LNCAP (cell line): ENCODE results near the gene LRIF1.

Source experiments
- CTCF ChIP-seq: fragments of 450-650 bp; IDR thresholded peaks from 2 replicates; pipeline ENCODE4 v1.5.1; 2017; ENCODE audit warnings: mild to moderate bottlenecking

The LRIF1 gene

GRCh38 chr1:110963691-110964454 lies at the start of gene LRIF1:
TSS of gene LRIF1 (minus strand) at chr1:110963922. CDS start at chr1:110963688, 234 bp downstream.
- no peak for TF ChIP-seq CTCF

- no peak for TF ChIP-seq CTCF
These were observed 44.3 kb upstream of the LRIF1 start for GRCh38 chr1:111008031-111008430.

GRCh38 chr1:111006556-111006955 lies 42.8 kb upstream of the LRIF1 start:
- TF ChIP-seq CTCF: no peak

- TF ChIP-seq CTCF: peak; percentile 61
These were observed 28.6 kb upstream of the LRIF1 start for GRCh38 chr1:110992329-110992728.

GRCh38 chr1:110991295-110991694 lies 27.6 kb upstream of the LRIF1 start:
- peak; percentile 25; the same call in 1 of the 2 replicates for TF ChIP-seq CTCF

GRCh38 chr1:110990541-110990940 lies 26.8 kb upstream of the LRIF1 start:
- TF ChIP-seq CTCF: no peak

- TF ChIP-seq CTCF: no peak
These were observed 22.7 kb upstream of the LRIF1 start for GRCh38 chr1:110986407-110986891.

- no peak for TF ChIP-seq CTCF
These were observed 18.6 kb upstream of the LRIF1 start for GRCh38 chr1:110982320-110982719.
